Measurements from ENCODE around the gene MICAL2.

Gene MICAL2

GRCh38 chr11:12288212-12288930, 178.0 kb downstream of the MICAL2 start:
- Mint-ChIP-seq H3K4me3 (no peak overlapping the region), H3K9me3 (no peaks in the 10 kb centered on the region), H3K27me3 (no peaks in the 10 kb centered on the region), H3K4me1 (ENCODE audit: low read depth) (peaks cover 5% of the 10 kb centered on the region), H3K36me3 (ENCODE audit: low read depth) (no peaks in the 10 kb centered on the region), H3K27ac (no peak overlapping the region)

GRCh38 chr11:12288931-12289666, 178.7 kb downstream of the MICAL2 start:
- H3K27ac Mint-ChIP-seq, result no peak overlapping the region
- no peaks in the 10 kb centered on the region for H3K27me3 Mint-ChIP-seq
- H3K4me1 Mint-ChIP-seq (ENCODE audit: low read depth), result peaks cover 5% of the 10 kb centered on the region
- no peaks in the 10 kb centered on the region for H3K9me3 Mint-ChIP-seq
- no peak overlapping the region for H3K4me3 Mint-ChIP-seq
- no peaks in the 10 kb centered on the region for H3K36me3 Mint-ChIP-seq (ENCODE audit: low read depth)

GRCh38 chr11:12289667-12290476, 179.5 kb downstream of the MICAL2 start:
- Mint-ChIP-seq H3K27ac (peak overlapping the region; percentile 39), H3K36me3 (ENCODE audit: low read depth) (no peaks in the 10 kb centered on the region), H3K27me3 (no peaks in the 10 kb centered on the region), H3K4me1 (ENCODE audit: low read depth) (peaks cover 5% of the 10 kb centered on the region), H3K9me3 (no peaks in the 10 kb centered on the region), H3K4me3 (no peak overlapping the region)

DNA sequence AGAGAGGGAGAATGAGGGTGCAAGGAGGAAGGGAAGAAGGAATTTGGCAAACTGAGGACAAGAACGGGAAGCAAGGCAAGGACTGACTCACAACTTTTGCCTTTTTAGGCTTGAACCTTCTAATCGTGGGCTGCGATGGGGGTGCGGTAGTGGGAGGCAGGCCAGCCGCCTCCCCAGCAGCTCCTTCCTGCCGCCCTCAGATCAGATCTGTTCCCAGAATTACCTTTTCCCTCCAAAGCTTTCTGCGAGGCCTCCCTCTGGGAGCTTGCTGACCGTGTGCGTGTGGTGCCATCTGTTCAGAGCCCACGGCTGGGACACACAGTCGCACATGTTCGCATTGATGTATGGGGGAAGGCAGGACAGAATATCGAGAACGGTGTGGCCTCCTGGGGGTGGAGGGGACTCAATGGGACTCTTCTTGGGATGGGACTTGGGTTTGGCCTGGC, 180.1 kb downstream of the MICAL2 start:
- Mint-ChIP-seq H3K4me1 (ENCODE audit: low read depth) (peaks cover 5% of the 10 kb centered on the region), H3K4me3 (no peak overlapping the region), H3K36me3 (ENCODE audit: low read depth) (no peaks in the 10 kb centered on the region), H3K27me3 (no peaks in the 10 kb centered on the region), H3K27ac (peak overlapping the region; percentile 39), H3K9me3 (no peaks in the 10 kb centered on the region)

DNA sequence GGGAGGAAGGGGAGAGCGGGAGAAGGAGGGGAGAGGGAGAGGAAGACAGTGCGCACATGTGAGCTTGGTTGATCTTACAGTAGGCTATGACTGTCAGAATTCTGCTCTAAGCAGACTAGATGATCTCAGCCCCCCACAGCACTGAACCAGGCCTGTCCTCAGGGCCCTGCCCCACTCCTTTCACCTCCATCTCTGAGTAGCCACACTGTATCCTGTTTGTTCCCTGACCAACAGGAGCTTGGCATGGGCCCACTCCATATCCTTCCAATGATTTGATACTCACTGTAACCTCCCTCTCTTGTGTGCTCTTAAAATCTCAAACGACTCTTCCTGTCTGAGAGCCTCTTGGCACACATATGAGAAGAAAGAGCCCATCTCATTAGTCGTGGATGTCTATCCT, 180.9 kb downstream of the MICAL2 start:
- no peak overlapping the region for H3K4me3 Mint-ChIP-seq
- no peaks in the 10 kb centered on the region for H3K36me3 Mint-ChIP-seq (ENCODE audit: low read depth)
- H3K27ac Mint-ChIP-seq, result no peak overlapping the region
- H3K27me3 Mint-ChIP-seq, result no peaks in the 10 kb centered on the region
- no peaks in the 10 kb centered on the region for H3K9me3 Mint-ChIP-seq
- H3K4me1 Mint-ChIP-seq (ENCODE audit: low read depth), result peaks cover 5% of the 10 kb centered on the region

- Mint-ChIP-seq H3K9me3 (no peaks in the 10 kb centered on the region), H3K4me1 (ENCODE audit: low read depth) (peaks cover 5% of the 10 kb centered on the region), H3K27me3 (no peaks in the 10 kb centered on the region), H3K27ac (no peak overlapping the region), H3K4me3 (no peak overlapping the region), H3K36me3 (ENCODE audit: low read depth) (no peaks in the 10 kb centered on the region)
These were observed 181.4 kb downstream of the MICAL2 start for GRCh38 chr11:12291766-12292165.

- Mint-ChIP-seq H3K36me3 (ENCODE audit: low read depth) (no peaks in the 10 kb centered on the region), H3K27ac (no peak overlapping the region), H3K9me3 (peaks cover 1% of the 10 kb centered on the region), H3K27me3 (no peaks in the 10 kb centered on the region), H3K4me3 (no peak overlapping the region), H3K4me1 (ENCODE audit: low read depth) (peaks cover 5% of the 10 kb centered on the region)
These were observed 182.4 kb downstream of the MICAL2 start for GRCh38 chr11:12292766-12293165.

DNA sequence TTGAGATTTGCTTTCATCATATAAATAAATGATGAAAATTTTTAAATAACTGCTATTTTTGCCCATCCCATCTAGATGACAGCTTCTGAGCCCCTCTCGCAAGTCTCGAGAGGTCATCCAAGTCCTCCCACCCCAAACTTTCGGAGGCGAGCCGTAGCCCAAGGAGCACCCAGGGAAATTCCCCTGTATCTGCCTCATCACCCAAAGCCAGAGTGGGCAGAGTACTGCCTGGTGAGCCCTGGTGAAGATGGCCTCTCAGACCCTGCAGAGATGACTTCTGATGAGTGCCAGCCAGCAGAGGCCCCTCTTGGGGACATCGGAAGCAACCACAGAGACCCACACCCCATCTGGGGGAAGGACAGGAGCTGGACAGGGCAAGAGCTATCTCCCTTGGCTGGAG, 183.1 kb downstream of the MICAL2 start:
- no peaks in the 10 kb centered on the region for H3K27me3 Mint-ChIP-seq
- peaks cover 4% of the 10 kb centered on the region for H3K9me3 Mint-ChIP-seq
- peaks cover 5% of the 10 kb centered on the region for H3K4me1 Mint-ChIP-seq (ENCODE audit: low read depth)
- H3K36me3 Mint-ChIP-seq (ENCODE audit: low read depth), result no peaks in the 10 kb centered on the region
- no peak overlapping the region for H3K27ac Mint-ChIP-seq
- H3K4me3 Mint-ChIP-seq, result no peak overlapping the region

DNA sequence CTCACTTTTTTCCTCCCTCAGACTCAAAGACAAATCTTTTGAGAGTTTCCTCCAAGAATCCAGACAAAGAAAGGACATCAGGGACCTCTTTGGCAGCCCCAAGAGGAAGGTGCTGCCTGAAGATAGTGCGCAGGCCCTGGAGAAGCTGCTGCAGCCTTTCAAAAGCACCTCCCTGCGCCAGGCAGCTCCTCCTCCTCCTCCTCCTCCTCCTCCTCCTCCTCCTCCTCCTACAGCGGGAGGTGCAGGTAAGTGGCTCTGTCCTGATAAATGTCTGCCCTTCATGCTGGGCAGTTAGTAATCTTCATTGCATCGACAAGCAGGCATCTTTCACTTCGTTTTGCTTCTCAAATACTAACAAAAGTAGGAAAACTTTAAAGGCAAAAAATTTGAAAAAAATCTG, 184.2 kb downstream of the MICAL2 start:
- Mint-ChIP-seq H3K27me3 (no peaks in the 10 kb centered on the region), H3K27ac (no peak overlapping the region), H3K4me3 (no peak overlapping the region), H3K36me3 (ENCODE audit: low read depth) (peaks cover 8% of the 10 kb centered on the region), H3K4me1 (ENCODE audit: low read depth) (peaks cover 5% of the 10 kb centered on the region), H3K9me3 (peaks cover 12% of the 10 kb centered on the region)

DNA sequence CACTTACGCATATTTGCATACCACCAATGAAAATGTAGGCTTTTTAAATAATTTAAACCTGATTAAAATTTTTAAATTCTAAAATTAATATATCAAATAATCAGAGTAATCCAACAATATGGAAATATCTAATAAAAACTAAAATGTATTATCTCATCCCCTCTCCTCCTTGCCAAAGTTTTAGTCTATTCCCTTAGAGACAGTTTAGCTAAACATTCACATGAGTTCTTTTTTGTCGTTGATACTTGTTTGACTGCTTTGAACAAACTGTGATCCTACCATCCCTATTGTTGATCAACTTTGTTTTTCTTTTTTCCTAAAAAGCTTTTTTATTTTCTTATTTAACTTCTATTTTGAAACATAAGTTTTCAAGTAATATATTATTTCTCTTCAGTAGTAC, 185.6 kb downstream of the MICAL2 start:
- Mint-ChIP-seq H3K4me1 (ENCODE audit: low read depth) (no peaks in the 10 kb centered on the region), H3K36me3 (ENCODE audit: low read depth) (peaks cover 9% of the 10 kb centered on the region), H3K4me3 (no peak overlapping the region), H3K9me3 (peaks cover 12% of the 10 kb centered on the region), H3K27me3 (no peaks in the 10 kb centered on the region), H3K27ac (no peak overlapping the region)

- Mint-ChIP-seq H3K27ac (no peak overlapping the region), H3K36me3 (ENCODE audit: low read depth) (peaks cover 9% of the 10 kb centered on the region), H3K4me3 (no peak overlapping the region), H3K4me1 (ENCODE audit: low read depth) (no peaks in the 10 kb centered on the region), H3K9me3 (peaks cover 12% of the 10 kb centered on the region), H3K27me3 (no peaks in the 10 kb centered on the region)
These were observed 188.2 kb downstream of the MICAL2 start for GRCh38 chr11:12298610-12299009.

GRCh38 chr11:12301379-12301778, 191.0 kb downstream of the MICAL2 start:
- Mint-ChIP-seq H3K36me3 (ENCODE audit: low read depth) (peaks cover 9% of the 10 kb centered on the region), H3K27me3 (no peaks in the 10 kb centered on the region), H3K9me3 (peaks cover 12% of the 10 kb centered on the region), H3K4me1 (ENCODE audit: low read depth) (no peaks in the 10 kb centered on the region), H3K27ac (no peak overlapping the region), H3K4me3 (no peak overlapping the region)

DNA sequence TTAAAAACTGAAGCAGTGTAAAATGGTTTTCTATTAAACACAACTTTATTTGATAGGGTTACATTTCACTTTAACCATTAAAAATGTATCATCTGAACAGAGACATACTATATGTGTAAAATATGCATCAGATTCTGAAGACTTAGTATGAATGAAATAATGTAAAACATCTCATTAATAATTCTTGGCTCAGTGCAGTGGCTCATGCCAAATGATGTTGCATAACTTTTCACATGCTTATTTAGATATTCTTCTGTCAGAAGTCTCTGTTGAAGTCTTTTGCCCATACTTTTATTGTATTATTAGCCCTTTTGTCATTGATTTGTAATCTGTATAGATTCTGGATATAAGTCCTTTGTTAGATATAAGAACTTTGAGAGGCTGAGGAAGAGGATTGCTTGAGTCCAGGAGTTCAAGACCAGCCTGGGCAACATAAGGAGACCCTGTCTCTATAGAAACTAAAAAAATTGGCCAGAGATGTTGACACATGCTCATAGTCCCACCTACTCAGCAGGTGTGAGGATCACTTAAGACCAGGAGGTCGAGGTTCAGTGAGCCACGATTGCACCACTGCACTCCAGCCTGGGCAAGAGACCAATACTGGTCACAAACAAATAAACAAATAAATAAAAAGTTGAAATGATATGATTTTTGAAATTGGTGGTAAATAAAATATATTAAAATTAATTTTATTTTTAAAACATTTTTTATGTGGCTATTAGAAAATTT, 193.2 kb downstream of the MICAL2 start:
- H3K4me1 Mint-ChIP-seq (ENCODE audit: low read depth), result no peaks in the 10 kb centered on the region
- H3K4me3 Mint-ChIP-seq, result no peak overlapping the region
- H3K9me3 Mint-ChIP-seq, result peaks cover 9% of the 10 kb centered on the region
- H3K27ac Mint-ChIP-seq, result no peak overlapping the region
- peaks cover 9% of the 10 kb centered on the region for H3K36me3 Mint-ChIP-seq (ENCODE audit: low read depth)
- H3K27me3 Mint-ChIP-seq, result no peaks in the 10 kb centered on the region

- H3K4me1 Mint-ChIP-seq (ENCODE audit: low read depth), result no peaks in the 10 kb centered on the region
- no peaks in the 10 kb centered on the region for H3K36me3 Mint-ChIP-seq (ENCODE audit: low read depth)
- no peak overlapping the region for H3K27ac Mint-ChIP-seq
- H3K27me3 Mint-ChIP-seq, result no peaks in the 10 kb centered on the region
- no peak overlapping the region for H3K4me3 Mint-ChIP-seq
- H3K9me3 Mint-ChIP-seq, result peaks cover 4% of the 10 kb centered on the region
These were observed 196.4 kb downstream of the MICAL2 start for GRCh38 chr11:12306830-12307229.

Data from stimulated activated naive CD8-positive, alpha-beta T cell treated with anti-CD3 and anti-CD28 coated beads, Interleukin-15, Interleukin-2, amounts not matched to agents 100 ng/mL and 50 ng/mL, for 24 hours (primary cell).